Kidney tubule cell (primary cell): Measurements from ENCODE around the gene MYO7A.
"Not testable (repeated sequence)": the region's sequence is repeated elsewhere in the genome, so short reads cannot be mapped to it uniquely, and the experiment has no call there.

Source experiments
- DNase-seq: peaks from one replicate; pipeline ENCODE4 v3.0.0-alpha.2; 2018; ENCODE audit warnings: low spot score

The MYO7A gene

DNA sequence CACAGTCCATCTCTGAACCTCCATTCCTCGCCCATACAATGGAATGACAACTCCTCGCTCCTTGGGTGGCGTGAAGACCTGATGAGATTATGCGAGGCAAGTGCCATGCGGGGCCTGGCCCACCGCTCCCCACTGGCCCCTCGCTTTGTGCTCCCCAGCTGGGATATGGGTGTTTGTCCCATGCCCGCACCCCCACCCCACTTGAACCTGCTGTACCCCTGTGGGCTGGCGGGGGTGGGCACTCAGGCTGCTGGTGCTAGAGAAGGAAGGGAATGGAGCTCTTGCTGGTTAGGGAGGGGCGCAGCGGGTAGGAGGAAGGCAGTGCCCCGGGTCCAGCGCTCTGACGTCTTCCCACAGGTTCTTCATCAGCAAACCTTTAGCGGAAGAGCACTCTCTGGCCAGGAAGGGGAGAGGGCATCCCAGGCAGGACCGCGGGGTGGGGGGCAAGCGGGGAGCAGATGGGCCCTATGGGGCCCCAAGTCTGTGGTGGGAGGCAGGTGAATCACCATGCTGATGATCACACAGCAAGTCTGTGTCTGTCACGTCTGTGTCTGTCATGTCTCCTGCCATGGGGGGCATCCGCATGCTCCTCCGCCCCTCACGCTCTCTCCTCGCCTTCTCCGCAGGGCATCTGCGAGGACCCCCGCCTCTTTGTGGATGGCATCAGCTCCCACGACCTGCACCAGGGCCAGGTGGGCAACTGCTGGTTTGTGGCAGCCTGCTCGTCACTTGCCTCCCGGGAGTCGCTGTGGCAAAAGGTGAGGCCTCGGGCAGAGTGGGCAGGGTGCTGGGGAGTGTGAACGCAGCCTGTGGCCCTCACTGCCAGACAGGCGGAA is 34.8 kb upstream of the MYO7A start:
- DNase-seq = no peak

DNA sequence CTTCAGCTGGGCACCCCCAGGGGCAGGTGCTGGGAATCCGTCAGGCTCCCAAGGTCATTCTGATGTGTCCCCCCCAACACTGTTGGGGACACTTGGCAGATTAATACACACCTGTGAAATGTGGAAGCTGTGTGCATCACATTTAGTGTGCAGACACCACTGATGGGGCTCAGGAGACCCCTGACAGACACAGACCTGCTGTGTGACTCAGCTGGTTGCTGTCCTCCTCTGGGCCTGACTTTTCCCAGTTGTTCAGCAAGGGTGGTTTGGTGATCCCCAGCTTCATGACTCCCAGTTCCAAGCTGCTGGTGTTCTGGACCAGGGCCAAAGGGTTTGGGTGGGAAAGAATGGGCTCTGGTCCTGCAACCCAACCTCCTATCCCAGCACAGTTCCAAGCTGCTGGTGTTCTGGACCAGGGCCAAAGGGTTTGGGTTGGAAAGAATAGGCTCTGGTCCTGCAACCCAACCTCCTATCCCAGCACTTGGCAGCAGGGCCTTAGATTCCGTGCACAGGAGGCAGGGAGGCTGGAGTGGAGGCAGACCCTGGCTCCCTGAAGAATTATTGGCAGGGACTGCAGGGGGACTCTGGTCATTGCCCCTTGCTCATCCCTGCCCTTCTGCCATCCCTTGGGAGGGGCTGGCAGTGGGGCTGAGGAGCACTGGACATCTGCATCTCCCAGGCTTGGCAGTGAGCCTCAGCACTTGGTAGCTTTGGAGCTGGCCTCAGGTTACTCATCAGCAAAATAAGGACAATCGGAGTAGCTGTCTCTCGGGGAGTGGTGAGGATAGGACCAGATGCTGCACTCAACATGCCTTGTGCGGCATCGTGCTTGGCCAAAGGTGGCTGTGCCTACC is 33.8 kb upstream of the MYO7A start:
- no peak for DNase-seq

- no peak for DNase-seq
These were observed 33.1 kb upstream of the MYO7A start for GRCh38 chr11:77094841-77095365.

DNA sequence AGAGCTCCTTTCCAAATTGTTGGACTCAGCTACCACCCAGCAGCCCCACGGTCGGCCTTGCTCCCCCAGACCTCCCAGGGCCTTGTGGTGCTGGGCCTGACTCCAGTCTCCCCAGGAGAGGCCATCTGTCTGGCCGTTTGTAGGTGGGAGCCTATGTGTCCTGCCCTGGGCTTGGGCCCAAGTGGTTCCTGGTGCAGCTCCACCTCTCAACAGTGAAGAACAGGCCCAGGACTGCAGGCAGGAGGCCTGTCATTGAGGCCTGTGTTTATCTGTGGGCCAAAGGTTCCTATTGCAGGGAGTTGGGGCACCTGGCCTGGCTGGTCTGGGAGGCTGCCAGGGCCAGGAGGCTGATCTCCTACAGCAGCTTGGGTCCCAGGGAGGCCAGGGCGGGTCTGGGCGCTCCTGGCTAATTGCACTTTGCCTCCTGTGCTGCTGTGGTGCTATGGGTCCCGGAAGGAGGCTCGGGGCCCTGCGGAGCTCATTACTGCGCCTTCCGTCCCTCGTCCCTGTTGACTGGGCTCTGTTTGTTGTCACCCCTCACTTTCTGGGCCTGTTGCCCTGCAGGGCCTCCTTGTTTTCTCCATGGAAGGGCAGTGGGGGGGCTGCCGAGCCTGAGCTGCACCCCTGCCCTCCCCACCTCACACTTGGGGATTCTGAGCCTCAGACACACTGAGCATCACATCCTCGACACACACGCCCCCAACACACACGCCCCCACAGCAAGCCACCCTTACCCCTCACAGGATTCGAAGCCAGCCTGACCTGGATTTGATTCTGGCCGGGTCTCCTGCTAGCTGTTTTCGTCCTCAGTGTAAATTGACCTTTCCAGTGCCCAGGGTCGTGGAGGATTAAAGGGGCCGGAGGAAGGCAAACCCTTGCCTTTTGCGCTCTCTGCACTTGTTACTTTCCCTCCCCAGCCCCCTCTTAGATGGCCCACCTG is 32.2 kb upstream of the MYO7A start:
- DNase-seq = no peak

DNA sequence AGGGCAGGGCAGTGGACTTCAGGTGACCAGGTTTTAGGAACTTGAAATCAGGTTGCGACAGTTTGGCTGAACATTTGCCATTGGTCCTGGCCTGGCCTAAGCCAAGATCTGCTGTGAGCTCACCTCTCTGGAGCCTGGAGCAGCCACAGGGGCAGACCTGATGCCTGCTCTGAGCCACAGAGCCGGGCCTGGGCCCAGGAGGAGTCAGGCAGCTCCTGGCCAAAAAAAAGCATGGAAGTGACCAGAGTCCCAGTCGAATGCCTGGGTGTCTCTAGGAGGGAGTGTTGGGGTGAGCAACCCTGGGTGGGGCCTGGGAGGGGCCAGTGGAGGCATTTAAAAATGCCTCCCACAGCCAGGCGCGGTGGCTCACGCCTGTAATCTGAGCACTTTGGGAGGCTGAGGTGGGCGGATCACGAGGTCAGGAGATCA is 31.4 kb upstream of the MYO7A start:
- no peak for DNase-seq

GRCh38 chr11:77097180-77097579 is 30.9 kb upstream of the MYO7A start:
- DNase-seq = not testable (repeated sequence)

DNA sequence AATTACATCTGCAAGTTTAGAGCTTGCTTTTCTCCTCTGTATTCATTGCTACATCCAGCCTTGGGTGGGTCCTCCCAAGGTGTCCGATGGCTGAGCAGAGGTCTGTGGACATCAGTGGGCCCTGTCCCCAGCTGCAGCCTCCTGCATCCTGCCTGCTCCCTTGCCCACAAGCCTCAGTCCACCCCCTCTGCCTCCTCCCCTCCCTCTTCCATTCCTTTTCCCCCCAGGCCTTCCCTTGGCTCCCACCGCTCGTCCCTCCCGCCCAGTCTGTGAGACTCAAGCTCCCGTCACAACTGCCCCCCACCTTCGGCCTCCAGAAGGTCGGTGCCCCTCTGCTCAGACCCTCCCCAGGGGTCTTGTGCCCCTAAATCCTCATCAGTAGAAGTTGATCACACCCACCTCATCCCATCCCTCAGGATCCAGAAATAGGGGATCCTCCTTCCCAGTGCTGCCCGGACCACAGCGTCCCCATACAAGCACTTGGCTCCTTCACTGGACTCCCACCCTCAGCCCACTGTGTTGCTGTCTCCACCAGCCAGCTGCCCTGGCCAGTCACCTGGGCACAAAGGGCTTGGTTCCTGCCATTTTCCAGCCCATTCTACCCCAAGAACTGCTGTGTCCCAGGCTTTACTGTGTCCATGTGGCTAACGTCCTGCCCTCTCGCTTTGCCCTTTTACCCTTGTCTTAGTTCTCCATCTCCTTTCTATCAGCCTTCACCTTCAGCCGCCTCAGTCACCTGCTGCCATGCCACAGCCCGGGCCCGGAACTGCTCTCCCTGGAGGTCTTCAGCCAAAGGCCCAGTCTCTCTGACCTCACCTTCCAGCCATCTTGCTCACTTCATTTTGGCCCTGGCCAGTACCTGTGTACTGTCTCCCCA is 27.6 kb upstream of the MYO7A start:
- DNase-seq = no peak

DNA sequence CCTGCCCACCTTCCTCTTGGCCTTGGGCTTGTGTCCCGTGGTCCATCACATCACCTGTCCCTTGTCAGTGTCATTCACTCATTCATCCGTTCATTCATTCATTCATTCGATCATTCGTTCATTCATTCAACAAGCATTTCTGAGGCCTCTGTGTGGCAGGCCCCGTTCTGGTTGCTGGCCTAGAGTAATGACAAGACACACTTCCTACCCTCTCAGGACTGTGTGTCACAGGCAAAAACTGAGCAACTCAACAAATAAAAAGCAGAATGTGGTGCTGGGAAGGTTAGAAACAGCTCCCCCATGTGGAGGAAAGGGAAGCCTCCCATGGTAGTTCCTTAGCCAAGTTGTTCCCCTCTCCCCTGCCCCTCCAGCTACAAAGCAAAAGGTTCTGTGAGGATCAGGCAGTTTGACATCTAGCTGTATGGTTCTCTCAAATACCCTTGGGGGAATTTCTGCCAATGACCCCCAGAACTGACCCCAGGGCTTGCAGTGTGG is 27.0 kb upstream of the MYO7A start:
- peak; percentile 20 for DNase-seq

- no peak for DNase-seq
These were observed 25.5 kb upstream of the MYO7A start, which contains the start of gene OMP for GRCh38 chr11:77102246-77103210. OMP (plus strand) TSS chr11:77102840; CDS start chr11:77102840, 0 bp downstream.

DNA sequence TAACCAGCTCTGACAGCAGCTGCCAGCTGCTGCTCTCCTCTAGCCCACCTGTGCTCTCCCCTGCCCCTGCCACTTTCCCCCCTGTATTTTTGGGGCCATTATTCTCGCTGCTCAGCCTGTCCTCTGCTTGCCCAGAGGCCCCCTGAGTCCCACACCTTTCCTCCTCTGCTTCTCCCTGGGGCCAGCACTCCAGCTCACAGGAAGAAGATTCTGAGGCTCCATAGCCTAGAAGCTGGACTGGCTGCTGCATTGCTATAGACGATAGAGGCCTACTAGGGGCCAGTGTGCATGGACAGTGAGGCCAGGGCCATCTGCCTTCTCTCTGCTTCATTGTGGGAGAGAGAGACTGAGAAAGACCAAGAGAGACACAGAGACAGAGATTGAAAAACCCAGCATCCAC is 24.7 kb upstream of the MYO7A start:
- DNase-seq = no peak

- DNase-seq = no peak
These were observed 23.3 kb upstream of the MYO7A start for GRCh38 chr11:77104727-77105126.

DNA sequence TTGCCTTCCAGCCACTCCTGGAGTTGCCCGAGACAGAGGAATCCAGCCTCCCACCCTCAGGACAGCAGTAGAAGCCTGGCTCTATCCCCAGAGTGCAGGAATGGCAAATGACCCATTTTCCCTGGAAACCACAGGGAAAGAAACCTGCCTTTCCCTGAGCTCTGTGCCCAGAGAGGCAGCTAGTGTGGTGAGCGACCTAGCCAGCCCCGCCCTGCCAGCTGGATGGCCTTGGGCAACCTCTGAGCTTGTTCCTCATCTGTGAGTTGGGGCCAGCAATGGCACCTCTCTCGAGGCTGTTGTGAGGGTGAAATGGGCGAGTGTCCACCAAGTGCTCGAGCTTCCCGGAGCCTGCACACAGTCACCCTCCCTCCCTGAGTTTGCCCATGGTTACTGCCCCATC is 21.7 kb upstream of the MYO7A start:
- DNase-seq = peak; percentile 24

GRCh38 chr11:77106759-77107158 is 21.3 kb upstream of the MYO7A start:
- no peak for DNase-seq

DNA sequence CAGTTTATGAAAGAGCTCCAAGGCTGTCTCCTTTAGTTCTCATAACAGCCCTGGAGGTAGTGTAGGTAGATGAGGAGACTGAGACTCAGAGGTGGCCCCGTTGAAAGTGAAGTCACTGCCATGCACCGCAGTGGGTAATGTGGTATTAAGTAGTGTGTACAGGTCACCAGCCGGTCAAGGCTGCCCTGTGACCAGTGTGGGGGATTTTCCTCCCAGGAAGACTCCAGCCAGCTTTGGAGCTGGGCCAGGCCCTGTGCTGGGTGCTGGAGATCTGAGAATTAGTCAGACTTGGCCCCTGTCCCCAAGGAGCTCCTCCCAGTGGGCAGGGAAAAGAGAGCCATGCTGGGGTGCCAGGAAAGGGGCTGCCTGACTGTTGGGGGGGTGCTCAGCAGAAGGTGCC is 20.1 kb upstream of the MYO7A start:
- peak; percentile 96 for DNase-seq

DNA sequence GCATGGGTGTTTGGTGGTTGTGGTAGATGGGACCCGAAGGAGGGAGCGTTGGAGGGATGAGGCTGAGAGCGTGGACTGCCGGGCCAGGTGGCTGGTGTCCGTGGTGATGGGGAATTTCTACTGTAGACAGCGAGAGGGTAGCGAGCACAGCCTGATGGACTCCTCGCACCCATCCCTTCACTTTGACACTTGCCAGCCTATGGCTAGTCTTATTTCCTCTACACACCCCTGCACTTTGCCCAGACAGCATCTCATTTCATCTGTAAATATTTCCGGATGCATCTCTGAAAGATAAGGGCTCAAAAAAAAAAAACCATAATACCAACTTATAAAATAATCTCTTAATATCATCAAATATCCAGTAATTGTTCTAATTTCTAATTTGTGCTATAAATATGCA is 19.6 kb upstream of the MYO7A start:
- no peak for DNase-seq

DNA sequence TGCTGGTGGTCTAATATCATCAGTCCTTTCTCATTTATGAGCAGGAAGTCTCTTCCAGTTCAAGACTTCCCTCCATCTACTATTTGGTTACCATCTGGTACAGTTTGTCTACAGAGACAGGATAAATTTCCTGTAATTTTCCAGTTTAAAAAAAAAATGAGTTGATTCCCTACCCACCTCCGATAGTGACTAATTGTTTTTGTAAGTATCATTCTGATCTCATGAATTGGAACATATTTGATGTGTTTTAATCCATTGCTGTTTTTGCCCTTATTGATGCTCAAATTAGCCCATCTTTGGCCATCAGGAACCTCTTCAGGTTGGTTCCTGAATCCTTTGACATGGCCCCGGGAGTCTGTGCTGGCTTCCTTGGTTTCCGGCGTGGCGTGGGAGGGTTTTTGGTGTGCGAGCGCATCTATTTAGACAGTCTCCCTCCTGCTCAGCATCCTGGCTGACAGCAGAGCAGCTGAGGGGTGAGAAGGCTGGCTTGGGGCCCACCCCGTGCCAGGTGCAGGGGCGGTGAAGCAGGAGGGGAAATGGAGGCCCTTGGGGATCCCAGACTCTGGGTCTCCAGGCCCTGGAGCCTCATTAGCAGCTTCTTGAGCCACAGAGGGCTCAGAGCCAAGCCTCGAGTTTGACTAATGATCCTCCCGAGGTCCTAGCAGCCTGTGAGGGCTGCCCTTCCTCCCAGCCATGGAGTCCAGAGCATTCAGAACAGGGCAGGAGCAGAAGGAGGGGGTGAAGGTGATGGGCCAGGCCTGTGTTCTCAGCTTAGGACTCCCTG is 18.6 kb upstream of the MYO7A start:
- peak; percentile 57 for DNase-seq

GRCh38 chr11:77110836-77111235 is 17.2 kb upstream of the MYO7A start:
- no peak for DNase-seq

DNA sequence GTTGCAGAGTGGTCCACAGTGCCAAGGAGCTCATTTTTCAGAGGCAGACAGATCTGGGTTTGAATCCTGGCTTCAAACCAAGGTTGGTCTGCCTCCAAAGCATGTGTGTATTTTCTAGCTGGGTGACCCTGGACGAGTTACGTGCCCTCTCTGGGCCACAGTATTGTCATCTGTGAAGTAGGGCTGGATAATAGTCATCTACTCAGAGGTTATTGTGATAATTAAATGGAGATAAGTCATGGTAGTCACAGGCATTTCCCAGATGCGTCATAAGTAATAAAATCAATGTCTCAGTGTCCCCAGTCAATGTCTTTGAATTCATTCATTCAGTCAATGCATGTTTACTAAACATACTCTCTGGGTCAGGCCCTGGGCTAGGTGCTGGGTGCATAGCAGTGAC is 16.8 kb upstream of the MYO7A start:
- DNase-seq = peak; percentile 24
